Glomerular endothelial cell (primary cell): ENCODE measurements around the gene NCOA7. TPM values are rescaled to one million over a fixed set of nuclear protein-coding genes. Genes with fewer than 3 reads are reported as not detected.
"Not testable (repeated sequence)": the region's sequence is repeated elsewhere in the genome, so short reads cannot be mapped to it uniquely, and the experiment has no call there.

Experiments used
- DNase-seq: peaks from one replicate; pipeline ENCODE4 v3.0.0-alpha.2; 2011; ENCODE audit warnings: low read depth, low spot score; ENCODE audit errors: extremely low read depth
- total RNA-seq: library from RNA; depleted of rRNA; stranded (reverse); fragments of >200 nt; gene quantifications from 2 replicates; pipeline ENCODE4 v1.2.3, GENCODE V29; 2015

Gene NCOA7
- total RNA-seq, 1 donor from 2014 or later: 66.8 TPM

DNA sequence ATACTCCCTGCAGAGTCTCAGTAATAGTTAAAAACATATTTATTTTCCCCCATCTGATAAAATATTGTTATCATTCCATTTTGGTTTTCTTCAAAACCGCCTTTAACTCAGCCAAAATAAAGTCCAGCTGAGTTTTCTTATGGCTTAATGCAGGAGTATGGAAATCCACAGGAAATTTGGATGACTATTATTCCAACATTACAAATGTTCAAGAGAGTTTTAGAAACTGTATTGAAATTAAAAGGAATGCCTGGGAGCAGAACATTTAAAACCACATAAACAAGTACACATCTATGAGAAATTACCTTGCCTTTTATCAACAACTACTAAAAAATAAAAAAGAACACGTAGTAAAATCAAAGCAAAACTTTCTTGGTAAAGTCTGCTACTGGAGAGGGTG, 45.7 kb downstream of the NCOA7 start:
- no peak for DNase-seq

DNA sequence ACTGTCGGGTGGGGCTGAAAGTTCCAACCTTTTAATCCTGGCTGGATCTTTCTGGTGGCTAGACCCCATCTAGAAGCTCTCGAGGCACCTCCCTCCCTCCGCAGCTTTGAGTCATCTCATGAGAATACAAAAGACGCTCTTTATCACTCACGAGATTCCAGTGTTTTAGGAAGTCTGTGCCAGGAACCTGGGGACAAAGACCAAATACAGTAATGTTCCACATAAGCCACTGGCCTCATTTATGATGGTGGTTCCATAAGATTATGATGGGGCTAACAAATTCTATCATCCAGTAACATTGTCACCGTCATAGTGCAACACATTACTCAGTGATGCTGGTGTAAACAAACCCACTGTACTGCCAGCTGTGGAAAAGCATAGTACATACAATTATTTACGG, 48.7 kb downstream of the NCOA7 start:
- DNase-seq: peak; percentile 65

DNA sequence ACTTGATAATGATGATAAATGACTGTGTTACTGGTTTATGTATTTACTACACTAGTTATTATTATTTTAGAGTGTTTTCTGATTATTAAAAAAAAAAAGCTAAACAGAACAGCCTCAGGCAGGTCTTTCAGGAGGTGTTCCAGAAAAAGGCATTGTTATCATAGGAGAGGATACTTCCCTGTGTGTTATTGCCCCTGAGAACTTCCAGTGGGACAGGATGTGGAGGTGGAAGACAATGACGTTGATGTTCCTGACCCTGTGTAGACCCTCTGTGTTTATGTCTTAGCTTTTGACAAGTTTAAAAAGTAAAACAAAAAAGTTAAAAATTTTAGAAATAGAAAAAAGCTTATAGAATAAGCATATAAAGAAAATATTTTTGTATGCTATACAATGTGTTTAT, 49.1 kb downstream of the NCOA7 start:
- DNase-seq: no peak

DNA sequence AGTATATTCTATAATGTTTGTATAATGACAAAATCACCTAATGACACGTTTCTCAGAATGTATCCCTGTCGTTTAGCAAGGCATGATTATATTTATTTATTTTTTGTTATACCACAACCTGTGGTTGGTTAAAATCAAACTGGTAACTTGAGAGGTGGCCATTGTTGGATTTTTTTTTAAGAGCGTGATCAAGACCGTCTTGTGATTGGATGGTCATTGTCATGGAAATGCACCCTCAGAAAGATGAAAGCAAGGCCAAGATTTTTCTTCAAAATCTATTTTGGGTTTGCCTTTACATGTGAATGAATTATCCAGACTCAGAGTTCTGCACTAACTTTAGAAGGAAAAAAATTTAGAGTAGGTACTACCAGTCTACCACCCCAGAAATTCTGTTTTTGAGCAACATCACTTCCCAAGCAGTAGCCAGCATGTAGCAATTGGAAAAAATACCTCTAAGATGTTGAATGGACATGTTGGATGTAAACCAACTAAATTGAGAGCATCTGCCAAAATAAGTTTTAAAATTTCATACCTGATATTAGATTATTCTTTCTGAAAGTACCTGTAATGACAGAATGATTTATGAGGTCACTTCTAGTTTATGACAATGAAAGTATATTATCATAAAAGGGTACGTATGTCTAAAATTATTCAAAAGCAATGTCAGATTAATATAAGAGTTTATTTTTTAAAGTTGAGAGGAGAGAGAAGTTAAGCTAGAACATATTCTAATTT, 50.8 kb downstream of the NCOA7 start:
- DNase-seq: no peak

DNA sequence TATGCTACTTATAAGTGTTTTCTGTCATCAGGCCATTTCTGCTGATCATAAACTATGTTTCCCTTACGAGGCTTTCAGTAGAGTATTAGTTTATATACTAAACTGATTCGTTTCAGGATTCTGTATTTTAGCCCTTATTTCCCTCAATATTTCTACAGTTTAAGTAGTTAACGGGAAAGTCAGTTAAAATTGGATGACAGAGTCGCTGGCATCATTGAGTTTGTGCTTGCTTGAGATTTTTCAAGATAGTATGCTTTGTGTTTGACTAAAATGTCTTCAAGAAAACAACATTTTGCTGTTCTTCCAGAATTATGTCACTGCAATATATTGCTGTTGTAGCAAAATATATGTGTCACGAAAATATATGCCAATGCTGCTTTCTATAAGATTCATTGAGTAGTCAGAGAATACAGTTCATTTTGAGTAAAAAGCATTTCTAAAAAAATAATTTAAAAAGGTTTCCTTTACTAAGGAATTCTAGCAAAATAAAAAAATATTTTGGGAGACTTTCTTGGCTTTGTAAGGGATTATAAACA, 51.4 kb downstream of the NCOA7 start:
- DNase-seq: no peak

DNA sequence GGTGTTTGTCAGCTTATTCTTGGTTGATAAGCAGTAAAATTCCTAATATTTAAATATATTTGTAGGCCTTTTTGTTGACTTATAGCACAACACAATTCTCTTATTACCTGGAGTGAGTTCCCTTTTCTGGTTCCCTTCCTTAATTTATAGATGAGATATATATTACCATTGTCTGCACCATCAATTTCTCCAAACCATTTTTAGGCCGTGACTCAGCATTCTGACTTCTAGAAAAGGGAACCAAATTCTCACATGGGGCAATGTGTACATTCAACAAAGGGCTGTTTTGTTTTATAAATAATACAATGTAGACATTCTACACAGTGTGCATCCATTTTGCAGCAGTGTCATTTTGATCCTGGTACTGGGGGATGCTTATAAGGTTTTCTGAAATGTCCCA, 52.8 kb downstream of the NCOA7 start:
- DNase-seq: no peak

DNA sequence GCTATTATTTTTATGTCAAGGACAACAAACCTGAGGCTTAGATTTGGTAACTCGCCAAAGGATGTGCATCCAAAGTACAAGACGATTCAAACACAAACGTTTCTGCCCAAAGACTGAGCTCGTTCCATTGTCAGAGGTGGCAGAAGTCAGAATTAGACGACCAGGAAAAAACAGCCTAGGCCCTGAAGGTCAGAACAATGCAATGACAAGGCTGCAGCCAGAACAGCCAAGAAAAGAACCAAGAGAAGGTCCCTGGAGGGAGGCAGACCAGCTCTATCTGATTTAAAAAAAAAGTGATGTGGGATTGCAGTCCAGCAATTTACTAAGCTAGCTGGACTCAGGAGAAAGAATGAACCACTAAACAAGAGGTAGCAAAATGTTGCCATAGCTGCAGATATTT, 54.2 kb downstream of the NCOA7 start:
- DNase-seq: no peak

- no peak for DNase-seq
Observed at GRCh38 chr6:125846292-125847024, 55.7 kb downstream of the NCOA7 start.

GRCh38 chr6:125848286-125848685, 57.5 kb downstream of the NCOA7 start:
- DNase-seq: not testable (repeated sequence)

- no peak for DNase-seq
Observed at GRCh38 chr6:125850361-125850760, 59.6 kb downstream of the NCOA7 start.

DNA sequence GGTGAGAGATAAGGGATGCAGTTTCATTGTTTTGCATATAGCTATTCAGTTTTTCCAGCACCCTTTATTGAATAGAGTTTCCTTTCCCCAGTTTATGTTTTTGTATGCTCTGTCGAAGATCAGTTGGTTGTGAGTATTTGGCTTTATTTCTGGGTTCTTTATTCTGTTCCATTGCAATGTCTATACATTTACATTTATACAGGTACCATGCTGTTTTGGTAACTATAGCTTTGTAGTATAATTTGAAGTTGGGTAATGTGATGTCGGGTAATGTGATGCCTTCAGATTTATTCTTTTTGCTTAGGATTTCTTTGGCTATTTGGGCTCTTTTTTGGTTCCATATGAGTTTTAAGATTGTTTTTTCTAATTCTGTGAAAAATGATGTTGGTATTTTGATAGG, 61.8 kb downstream of the NCOA7 start:
- no peak for DNase-seq

DNA sequence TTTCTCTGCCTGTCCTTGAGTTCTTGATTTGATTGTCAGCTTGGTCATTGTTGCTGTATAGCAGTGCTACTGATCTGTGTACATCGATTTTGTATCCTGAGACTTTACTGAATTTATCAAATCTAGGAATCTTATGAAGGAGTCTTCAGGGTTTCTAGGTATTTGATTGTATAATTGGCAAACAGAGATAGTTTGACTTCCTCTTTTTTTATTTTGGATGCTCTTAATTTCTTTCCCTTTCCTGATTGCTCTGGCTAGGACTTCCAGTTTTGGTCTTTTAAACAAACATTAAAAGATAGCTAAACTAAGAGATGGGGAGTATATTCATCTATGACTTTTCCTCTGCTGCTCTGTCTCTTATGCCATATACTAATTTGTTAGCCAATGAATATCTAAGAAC, 62.4 kb downstream of the NCOA7 start:
- no peak for DNase-seq

GRCh38 chr6:125853756-125854155, 63.0 kb downstream of the NCOA7 start:
- no peak for DNase-seq

- no peak for DNase-seq
Observed at GRCh38 chr6:125854355-125854754, 63.6 kb downstream of the NCOA7 start.

DNA sequence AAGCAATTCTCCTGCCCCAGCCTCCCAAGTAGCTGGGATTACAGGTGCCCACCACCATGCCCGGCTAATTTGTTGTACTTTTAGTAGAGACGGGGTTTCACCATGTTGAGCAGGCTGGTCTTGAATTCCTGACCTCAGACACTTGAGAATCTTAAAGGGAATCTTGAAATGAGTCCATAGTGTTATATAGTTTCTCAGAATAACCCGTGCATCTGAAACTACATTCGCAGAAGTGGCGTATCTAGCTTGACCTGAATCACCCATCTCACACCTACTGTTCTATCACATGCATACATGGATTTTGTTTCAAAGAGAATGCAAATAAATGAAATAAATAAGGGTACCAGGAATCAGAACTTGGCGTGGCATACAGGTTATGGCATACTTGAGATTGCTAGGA, 65.0 kb downstream of the NCOA7 start:
- no peak for DNase-seq

DNA sequence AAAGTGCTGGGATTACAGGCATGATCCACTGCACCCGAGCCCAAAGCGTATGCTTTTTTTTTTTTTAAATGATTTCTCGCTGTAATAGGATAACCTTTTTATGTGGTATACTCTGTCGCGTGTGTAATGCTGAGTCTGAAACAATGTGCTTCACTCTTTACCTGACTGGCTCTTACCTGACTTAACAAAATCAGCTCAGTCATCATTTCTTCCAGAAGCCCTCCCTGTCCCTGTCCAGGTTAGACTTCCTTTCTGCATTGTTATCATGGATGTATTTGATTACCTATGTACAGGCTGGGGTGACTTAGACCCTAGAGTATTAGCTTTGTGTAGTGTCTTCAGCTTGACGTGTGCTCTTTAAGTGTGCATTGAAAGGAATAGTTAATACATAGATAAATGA, 67.1 kb downstream of the NCOA7 start:
- no peak for DNase-seq

DNA sequence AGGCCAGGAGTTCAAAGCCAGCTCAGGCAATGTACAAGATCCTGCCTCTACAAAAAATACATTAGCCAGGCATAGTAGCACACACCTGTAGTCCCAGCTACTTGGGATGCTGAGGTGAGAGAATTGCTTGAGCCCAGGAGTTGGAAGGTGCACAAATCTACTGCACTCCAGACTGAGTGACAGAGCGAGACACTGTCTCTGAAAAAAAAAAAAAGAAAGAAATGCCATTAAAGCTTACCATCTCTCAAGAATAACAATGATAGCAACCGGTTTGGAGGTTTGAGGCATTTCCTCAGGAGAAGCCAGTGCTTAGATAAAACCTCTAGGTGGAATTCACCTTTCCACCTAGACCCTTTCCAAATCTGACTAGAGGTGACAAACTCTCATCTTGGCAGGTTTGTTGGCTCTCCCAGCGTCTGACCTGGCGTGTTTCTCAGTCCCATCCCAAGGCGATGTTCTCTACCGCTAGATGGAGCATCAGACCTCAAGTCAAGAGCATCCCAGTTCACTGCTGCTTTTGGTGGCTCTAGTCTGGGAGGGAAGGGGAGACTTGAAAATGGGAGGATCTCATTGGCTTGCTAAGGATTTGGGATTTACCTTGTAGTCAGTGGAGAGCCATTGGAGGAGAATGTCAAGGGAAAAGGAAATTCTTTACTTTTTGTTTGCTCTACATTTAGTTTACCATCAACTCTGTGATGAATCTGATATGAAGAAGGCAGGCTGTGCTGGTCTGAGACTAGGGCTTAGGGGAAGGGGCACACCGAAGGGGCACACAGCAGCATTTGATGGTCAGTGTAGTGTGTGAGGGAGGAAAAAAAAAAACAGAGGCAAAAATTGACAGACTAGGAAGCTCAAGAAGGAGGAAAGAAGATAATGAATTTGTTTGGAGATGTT, 67.9 kb downstream of the NCOA7 start:
- no peak for DNase-seq

- DNase-seq: no peak
Observed at GRCh38 chr6:125859727-125860126, 69.0 kb downstream of the NCOA7 start.

- DNase-seq: no peak
Observed at GRCh38 chr6:125863023-125863422, 72.3 kb downstream of the NCOA7 start.

- DNase-seq: no peak
Observed at GRCh38 chr6:125865015-125865414, 74.3 kb downstream of the NCOA7 start.

- no peak for DNase-seq
Observed at GRCh38 chr6:125866433-125866832, 75.7 kb downstream of the NCOA7 start.
